ENCODE results near the gene KRTAP5-10. TPM values are rescaled to one million over a fixed set of nuclear protein-coding genes. Genes with fewer than 3 reads are reported as not detected.
"Not testable (repeated sequence)": the region's sequence is repeated elsewhere in the genome, so short reads cannot be mapped to it uniquely, and the experiment has no call there.

The KRTAP5-10 gene
- total RNA-seq, result not detected

DNA sequence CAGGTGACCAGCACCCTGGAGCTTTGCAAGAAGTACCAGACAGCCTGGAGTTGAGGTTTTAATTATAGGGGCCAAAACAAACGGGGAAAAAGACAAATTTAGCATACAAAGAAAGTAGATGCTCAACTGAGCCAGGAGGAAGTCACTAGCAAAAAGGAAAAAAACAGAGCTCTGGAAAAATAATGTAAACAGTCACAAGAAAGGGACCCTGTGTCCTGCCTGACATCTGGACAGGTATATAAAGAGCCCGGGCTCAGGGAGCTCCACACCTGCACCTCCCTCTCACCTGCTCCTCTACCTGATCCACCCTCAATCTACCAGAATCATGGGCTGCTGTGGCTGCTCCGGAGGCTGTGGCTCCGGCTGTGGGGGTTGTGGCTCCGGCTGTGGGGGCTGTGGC, at the start of gene KRTAP5-10:
Gene KRTAP5-10 (plus strand): TSS at position 301 of the 400 bp plus-strand sequence. CDS start 25 bp downstream, at position 326.
- TF ChIP-seq, protein P1, sequence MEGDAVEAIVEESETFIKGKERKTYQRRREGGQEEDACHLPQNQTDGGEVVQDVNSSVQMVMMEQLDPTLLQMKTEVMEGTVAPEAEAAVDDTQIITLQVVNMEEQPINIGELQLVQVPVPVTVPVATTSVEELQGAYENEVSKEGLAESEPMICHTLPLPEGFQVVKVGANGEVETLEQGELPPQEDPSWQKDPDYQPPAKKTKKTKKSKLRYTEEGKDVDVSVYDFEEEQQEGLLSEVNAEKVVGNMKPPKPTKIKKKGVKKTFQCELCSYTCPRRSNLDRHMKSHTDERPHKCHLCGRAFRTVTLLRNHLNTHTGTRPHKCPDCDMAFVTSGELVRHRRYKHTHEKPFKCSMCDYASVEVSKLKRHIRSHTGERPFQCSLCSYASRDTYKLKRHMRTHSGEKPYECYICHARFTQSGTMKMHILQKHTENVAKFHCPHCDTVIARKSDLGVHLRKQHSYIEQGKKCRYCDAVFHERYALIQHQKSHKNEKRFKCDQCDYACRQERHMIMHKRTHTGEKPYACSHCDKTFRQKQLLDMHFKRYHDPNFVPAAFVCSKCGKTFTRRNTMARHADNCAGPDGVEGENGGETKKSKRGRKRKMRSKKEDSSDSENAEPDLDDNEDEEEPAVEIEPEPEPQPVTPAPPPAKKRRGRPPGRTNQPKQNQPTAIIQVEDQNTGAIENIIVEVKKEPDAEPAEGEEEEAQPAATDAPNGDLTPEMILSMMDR (IDR thresholded peaks at IDR 0.05), result no peak
- Histone ChIP-seq H3K9me3 (peaks cover 0 to 9% (median 0%) of the 10 kb centered on the region in 4 donors), H3K4me3 (no peak within 1 kb of the TSS), H3K4me1 (no peaks in the 10 kb centered on the region), H3K36me3 (no peaks in the 10 kb centered on the region), H3K27ac (no peak within 1 kb of the TSS), H3K27me3 (no peaks in the 10 kb centered on the region)
- 34 to 60% methylated on average over 2 to 4 of the region's 5 CpGs for WGBS, 2 donors
- no peak for DNase-seq (ENCODE audit: low spot score in 2 of 2)

DNA sequence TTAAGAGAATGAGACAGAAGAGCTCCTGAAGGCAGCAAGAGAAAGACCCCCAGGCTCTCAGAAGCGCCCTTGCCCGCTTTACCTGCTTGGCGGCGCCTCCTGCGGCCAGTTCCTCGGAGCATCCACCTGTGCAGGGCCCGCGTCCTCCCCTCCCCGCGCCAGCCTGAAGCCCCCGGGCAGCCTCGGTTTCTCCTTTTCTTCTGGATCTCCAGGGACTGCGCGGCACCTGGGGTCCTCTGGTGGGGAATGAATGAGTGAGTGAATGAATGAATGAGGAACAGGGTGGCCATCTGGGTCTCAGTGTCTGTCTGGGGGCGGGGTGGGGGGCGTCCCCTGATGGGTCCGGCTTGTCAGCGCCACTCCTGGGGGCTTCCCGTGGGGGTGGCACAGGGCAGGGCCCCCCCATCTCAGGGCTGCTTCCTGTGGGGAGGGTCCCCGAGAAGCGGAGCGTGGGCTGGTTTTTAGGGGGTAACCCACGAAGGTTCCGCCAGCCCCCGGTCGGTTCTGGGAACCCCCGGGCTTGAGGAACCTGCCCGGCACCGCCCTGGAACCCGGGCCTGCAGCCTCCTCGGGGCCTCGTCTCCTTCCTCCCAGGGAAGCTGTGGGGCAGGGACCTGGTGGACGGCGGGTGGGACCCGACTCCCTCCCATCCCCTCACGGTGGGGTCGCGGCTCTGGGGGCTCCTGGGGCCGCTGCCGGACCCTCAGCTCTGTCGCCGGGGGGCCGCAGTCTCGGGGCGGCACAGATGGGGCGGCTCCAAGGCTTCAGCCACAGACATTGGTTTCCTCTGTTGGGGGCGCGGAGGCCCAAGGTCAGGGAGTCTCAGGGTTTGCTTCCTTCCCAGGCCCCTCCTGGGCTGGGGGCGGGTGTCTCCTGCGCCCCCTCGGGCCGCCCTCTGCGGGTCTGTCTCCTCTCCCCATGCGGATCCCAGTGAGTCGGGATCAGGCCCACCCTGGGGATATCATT, 46.6 kb upstream of the KRTAP5-10 start:
- Histone ChIP-seq H3K27ac (no peak overlapping the region), H3K36me3 (peaks cover 0 to 11% (median 0%) of the 10 kb centered on the region in 3 donors), H3K4me1 (no peaks in the 10 kb centered on the region), H3K27me3 (no peaks in the 10 kb centered on the region), H3K4me3 (no peak overlapping the region), H3K9me3 (peaks cover 0 to 12% (median 0%) of the 10 kb centered on the region in 4 donors)
- no peak for DNase-seq (ENCODE audit: low spot score in 2 of 2)
- TF ChIP-seq EP300 (IDR thresholded peaks at IDR 0.05), result no peak
- no peak for TF ChIP-seq POLR2A (IDR thresholded peaks at IDR 0.05)
- TF ChIP-seq, protein P1 (IDR thresholded peaks at IDR 0.05), result no peak
- 91 to 97% methylated on average over 33 to 44 of the region's 55 CpGs for WGBS, 2 donors

DNA sequence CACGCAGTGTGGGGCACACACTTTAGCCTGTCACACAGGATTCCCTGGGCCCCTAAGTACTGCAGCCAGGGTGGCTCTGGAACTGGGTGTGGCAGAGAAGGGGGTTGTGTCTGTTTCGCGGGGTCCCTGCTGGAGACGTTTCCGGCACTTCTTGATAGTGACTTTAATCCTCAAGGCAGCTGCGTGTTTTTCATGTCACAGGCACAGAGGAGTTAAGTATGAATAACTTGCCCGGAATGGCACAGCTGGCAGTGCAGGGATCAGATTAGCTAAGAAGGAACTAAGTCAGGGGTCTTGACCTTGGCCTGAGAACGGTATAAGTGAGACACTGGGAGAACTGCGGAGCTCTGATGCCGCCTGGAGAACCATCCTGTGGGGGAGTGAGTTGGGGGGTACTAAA, 45.8 kb upstream of the KRTAP5-10 start:
- 64 to 66% methylated on average over 10 of the region's 10 CpGs for WGBS, 2 donors
- no peak overlapping the region for H3K4me3 ChIP-seq
- no peak for DNase-seq (ENCODE audit: low spot score in 2 of 2)
- H3K27me3 ChIP-seq, result no peaks in the 10 kb centered on the region
- H3K4me1 ChIP-seq, result no peaks in the 10 kb centered on the region
- peaks cover 0 to 12% (median 0%) of the 10 kb centered on the region in 4 donors for H3K9me3 ChIP-seq
- no peak overlapping the region for H3K27ac ChIP-seq
- H3K36me3 ChIP-seq, result peaks cover 0 to 11% (median 0%) of the 10 kb centered on the region in 3 donors
- no peak for TF ChIP-seq POLR2A (IDR thresholded peaks at IDR 0.05)

DNA sequence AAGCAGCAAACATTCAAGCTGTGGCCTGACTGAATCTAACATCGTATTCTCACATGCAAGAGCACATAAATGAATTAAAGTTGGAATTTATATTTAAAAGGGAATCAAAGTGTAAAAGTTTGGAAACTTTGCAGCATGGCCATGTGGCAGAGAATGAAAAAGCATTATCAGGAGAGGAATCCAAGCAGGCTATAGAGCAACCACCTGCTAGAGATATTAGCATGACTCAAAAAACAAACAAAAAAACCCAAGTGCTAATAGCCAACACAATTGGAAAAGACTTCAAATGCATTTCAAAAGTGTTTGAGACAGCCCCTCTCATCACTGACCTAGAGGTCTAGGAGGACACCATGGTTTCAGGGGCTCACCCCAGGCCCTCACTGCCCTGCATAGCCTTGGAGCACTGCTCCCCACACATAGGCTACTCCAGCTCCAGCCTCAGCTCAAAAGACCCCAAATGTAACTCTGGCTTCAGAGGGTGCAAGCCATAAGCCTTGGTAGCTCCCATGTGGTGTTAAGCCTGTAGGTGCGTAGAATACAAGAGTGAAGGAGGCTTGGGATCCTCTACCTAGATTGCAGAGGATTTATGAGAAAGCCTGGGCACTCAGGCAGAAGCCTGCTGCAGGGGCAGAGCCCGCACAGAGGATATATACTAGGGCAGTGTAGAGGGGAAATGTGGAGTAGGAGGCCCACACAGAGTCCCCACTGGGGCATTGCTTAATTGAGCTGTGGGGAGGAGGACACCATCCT, 40.0 kb upstream of the KRTAP5-10 start:
- Histone ChIP-seq H3K27me3 (no peaks in the 10 kb centered on the region), H3K4me3 (no peak overlapping the region), H3K9me3 (peaks cover 0 to 10% (median 0%) of the 10 kb centered on the region in 4 donors), H3K36me3 (peaks cover 0 to 11% (median 0%) of the 10 kb centered on the region in 3 donors), H3K27ac (no peak overlapping the region), H3K4me1 (no peaks in the 10 kb centered on the region)
- no peak for DNase-seq (ENCODE audit: low spot score in 2 of 2)
- TF ChIP-seq POLR2A (IDR thresholded peaks at IDR 0.05) (no peak), EP300 (IDR thresholded peaks at IDR 0.05) (no peak)
- TF ChIP-seq, protein P1 (IDR thresholded peaks at IDR 0.05), result no peak
- 70 to 79% methylated on average over 3 of the region's 3 CpGs for WGBS, 2 donors

GRCh38 chr11:71525938-71526495, 39.3 kb upstream of the KRTAP5-10 start:
- no peak for DNase-seq (ENCODE audit: low spot score in 2 of 2)
- Histone ChIP-seq H3K27me3 (no peaks in the 10 kb centered on the region), H3K9me3 (peaks cover 0 to 10% (median 0%) of the 10 kb centered on the region in 4 donors), H3K36me3 (peaks cover 0 to 7% (median 0%) of the 10 kb centered on the region in 3 donors), H3K4me1 (no peaks in the 10 kb centered on the region), H3K4me3 (no peak overlapping the region), H3K27ac (no peak overlapping the region)
- no peak for TF ChIP-seq POLR2A (IDR thresholded peaks at IDR 0.05)
- no peak for TF ChIP-seq EP300 (IDR thresholded peaks at IDR 0.05)
- TF ChIP-seq, protein P1 (IDR thresholded peaks at IDR 0.05), result no peak
- WGBS, 2 donors, result 68 to 77% methylated on average over 2 of the region's 2 CpGs

DNA sequence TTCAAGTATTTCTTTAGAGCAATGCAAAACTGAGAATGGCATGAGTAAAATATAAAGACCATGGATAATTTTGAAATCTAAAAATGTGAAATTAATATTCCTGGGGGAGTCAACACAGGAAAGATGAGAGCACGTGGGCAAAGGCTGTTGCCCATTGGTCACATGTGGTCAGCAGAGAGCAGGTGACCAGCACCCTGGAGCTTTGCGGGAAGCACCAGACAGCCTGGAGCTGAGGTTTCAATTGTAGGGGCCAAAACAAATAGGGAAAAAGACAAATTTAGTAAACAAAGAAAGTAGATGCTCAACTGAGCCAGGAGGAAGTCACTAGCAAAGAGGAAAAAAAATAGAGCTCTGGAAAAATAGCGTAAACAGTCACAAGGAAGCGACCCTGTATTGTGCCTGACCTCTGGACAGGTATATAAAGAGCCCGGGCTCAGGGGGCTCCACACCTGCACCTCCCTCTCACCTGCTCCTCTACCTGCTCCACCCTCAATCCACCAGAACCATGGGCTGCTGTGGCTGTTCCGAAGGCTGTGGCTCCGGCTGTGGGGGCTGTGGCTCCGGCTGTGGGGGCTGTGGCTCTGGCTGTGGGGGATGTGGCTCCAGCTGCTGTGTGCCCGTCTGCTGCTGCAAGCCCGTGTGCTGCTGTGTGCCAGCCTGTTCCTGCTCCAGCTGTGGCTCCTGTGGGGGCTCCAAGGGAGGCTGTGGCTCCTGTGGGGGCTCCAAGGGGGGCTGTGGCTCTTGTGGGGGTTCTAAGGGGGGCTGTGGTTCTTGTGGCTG, 38.4 kb upstream of the KRTAP5-10 start, which contains the start of gene KRTAP5-7:
Gene KRTAP5-7 (plus strand): TSS at position 472 of the 780 bp plus-strand sequence. CDS start 34 bp downstream, at position 506.
- not testable (repeated sequence) for H3K36me3 ChIP-seq; H3K4me3 ChIP-seq; H3K27ac ChIP-seq; H3K27me3 ChIP-seq; DNase-seq (ENCODE audit: low spot score in 2 of 2); H3K4me1 ChIP-seq
- peaks cover 0 to 10% (median 0%) of the 10 kb centered on the region in 4 donors for H3K9me3 ChIP-seq
- 60 to 64% methylated on average over 10 of the region's 10 CpGs for WGBS, 2 donors

All from tibial nerve (tissue), 4 donors.